PC-9 (cell line): Measurements from ENCODE around the gene TDP2. TPM values are rescaled to one million over a fixed set of nuclear protein-coding genes. Genes with fewer than 3 reads are reported as not detected.

Experiments used
- BruUV-seq: library from RNA; stranded (reverse); fragments of 400-500 nt; replicated peaks from 2 replicates; lab custom pipeline; 2021; lab: Mats Ljungman, UMichigan
- CTCF ChIA-PET: fragments of 300-600 bp; sonication (Branson Sonifier 250); formaldehyde crosslinking; loops from one replicate; lab custom pipeline; 2022; ENCODE audit warnings: antibody characterized with exemption; lab: Charles Lee
- POLR2A ChIA-PET: fragments of 300-600 bp; sonication (Branson Sonifier 250); formaldehyde crosslinking; loops from one replicate; lab custom pipeline; 2022; ENCODE audit warnings: antibody characterized with exemption; ENCODE audit not compliant: unreplicated experiment; lab: Charles Lee
- DNase-seq, 2 experiments: peaks; one replicate each; pipeline versions ENCODE4 v3.0.0 to v3.0.0-alpha.2; 2015 to 2022; ENCODE audit warnings: mixed read lengths in 1 of 2
- H2AFZ ChIP-seq: fragments of 200-600 bp; sonication (generic); 2 replicates; pipeline ENCODE4 v1.8.1; 2017; ENCODE audit warnings: antibody characterized with exemption
- H3F3A ChIP-seq: fragments of 200-600 bp; sonication (generic); 2 replicates; pipeline ENCODE4 v1.8.1; 2017; ENCODE audit warnings: antibody characterized with exemption, mild to moderate bottlenecking, low read depth; ENCODE audit not compliant: insufficient read depth
- H3K27ac ChIP-seq: fragments of 200-600 bp; sonication (generic); 2 replicates; pipeline ENCODE4 v1.6.1; 2016; ENCODE audit warnings: mixed run types
- H3K27me3 ChIP-seq: fragments of 200-600 bp; sonication (generic); 2 replicates; pipeline ENCODE4 v1.6.1; 2016; ENCODE audit warnings: low read depth, mixed run types; ENCODE audit not compliant: insufficient read depth
- H3K36me3 ChIP-seq: fragments of 200-600 bp; sonication (generic); 2 replicates; pipeline ENCODE4 v1.6.1; 2016; ENCODE audit warnings: low read depth, mixed run types
- H3K4me1 ChIP-seq: fragments of 200-600 bp; sonication (generic); replicated peaks from 2 replicates; pipeline ENCODE4 v1.6.1; 2016; ENCODE audit warnings: mixed run types; ENCODE audit not compliant: insufficient read depth
- H3K4me2 ChIP-seq: fragments of 200-600 bp; sonication (generic); 2 replicates; pipeline ENCODE4 v1.6.1; 2017; ENCODE audit warnings: mixed run types
- H3K4me3 ChIP-seq: fragments of 200-600 bp; sonication (generic); 2 replicates; pipeline ENCODE4 v1.6.1; 2016; ENCODE audit warnings: mixed run types
- H3K79me2 ChIP-seq: fragments of 200-600 bp; sonication (generic); 2 replicates; pipeline ENCODE4 v1.6.1; 2017; ENCODE audit warnings: low read depth, mixed run types
- H3K9me2 ChIP-seq: fragments of 200-600 bp; sonication (generic); 2 replicates; pipeline ENCODE4 v1.8.1; 2017; ENCODE audit warnings: mild to moderate bottlenecking; ENCODE audit not compliant: insufficient read depth
- H3K9me3 ChIP-seq: fragments of 200-600 bp; sonication (generic); 2 replicates; pipeline ENCODE4 v1.8.1; 2016; ENCODE audit warnings: low read depth; ENCODE audit not compliant: insufficient read depth
- H4K20me1 ChIP-seq: fragments of 200-600 bp; sonication (generic); 2 replicates; pipeline ENCODE4 v1.8.1; 2017; ENCODE audit not compliant: insufficient read depth
- EZH2 ChIP-seq: fragments of 200-600 bp; sonication (generic); IDR thresholded peaks from 2 replicates; pipeline ENCODE4 v1.8.0; 2017; ENCODE audit warnings: antibody characterized with exemption, low read depth
- intact Hi-C: fragments of 100-400 bp; cut with micrococcal nuclease; formaldehyde crosslinking; loops from one replicate; pipeline ENCODE4 v1.10.0; 2022; ENCODE audit not compliant: unreplicated experiment
- total RNA-seq: library from RNA; stranded (reverse); gene quantifications from 2 replicates; pipeline ENCODE4 v1.2.3, GENCODE V29; 2021
- TF ChIP-seq, protein P1 (sequence below): fragments of 200-600 bp; sonication (generic); conservative IDR thresholded peaks from 2 replicates; pipeline ENCODE4 v1.6.1; 2017; ENCODE audit warnings: mixed run types, antibody characterized with exemption, mild to moderate bottlenecking, moderate library complexity

Gene TDP2
- total RNA-seq, 1 experiment from 2014 or later: 95.8 TPM

DNA sequence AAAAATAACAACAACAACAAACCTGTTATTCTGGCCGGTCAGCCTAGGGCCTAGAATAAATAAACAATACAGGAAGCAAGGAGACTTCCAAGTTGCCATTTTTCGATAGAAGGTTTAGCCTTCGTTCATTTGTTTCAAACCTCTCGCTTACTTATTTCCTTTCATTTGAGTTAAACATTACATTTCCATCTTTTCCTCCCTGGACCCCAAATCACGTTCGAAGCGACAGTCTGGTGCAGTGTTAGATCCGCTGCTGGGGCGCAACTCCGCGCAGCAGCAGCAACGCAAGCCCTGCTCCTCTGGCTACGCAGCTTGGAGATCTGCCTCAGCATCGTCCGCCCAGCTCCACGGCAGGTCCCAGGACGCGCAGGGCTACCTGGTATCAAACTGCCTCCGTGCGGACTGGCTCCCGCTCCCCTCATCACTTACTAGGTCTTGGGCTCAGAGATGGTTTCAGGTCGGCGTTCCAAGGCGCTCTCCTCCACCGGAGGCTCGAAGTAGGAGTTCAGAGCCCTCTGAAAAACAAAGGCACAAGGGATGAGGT is 530 bp downstream of the TDP2 start:
- ChIA-PET POLR2A (interaction anchor here (0.6 to 1.0 kb wide), 3 partner anchors 21 to 152 kb away, joined by 4 read pairs; no protein-coding TSS in a partner anchor), CTCF (no interaction called here)
- intact Hi-C loops: loop anchor here (2.0 kb wide), 2 partner anchors 55 to 77 kb away; no protein-coding TSS in a partner anchor
- TSS peak; percentile 61 for BruUV-seq
- Histone ChIP-seq H4K20me1 (no peaks in the 10 kb centered on the region), H3K4me2 (peak overlapping the region; percentile 97), H3K36me3 (peaks cover 42% of the 10 kb centered on the region), H2AFZ (peak overlapping the region; percentile 92), H3F3A (peaks cover 33% of the 10 kb centered on the region), H3K9me2 (no peaks in the 10 kb centered on the region), H3K27ac (peak overlapping the region; percentile 97), H3K79me2 (peaks cover 72% of the 10 kb centered on the region), H3K4me3 (peak overlapping the region; percentile 98), H3K9me3 (peaks cover 11% of the 10 kb centered on the region), H3K4me1 (peaks cover 45% of the 10 kb centered on the region), H3K27me3 (no peaks in the 10 kb centered on the region)
- DNase-seq: peak in 1 of 2 experiments; percentile 24
- TF ChIP-seq, protein P1, sequence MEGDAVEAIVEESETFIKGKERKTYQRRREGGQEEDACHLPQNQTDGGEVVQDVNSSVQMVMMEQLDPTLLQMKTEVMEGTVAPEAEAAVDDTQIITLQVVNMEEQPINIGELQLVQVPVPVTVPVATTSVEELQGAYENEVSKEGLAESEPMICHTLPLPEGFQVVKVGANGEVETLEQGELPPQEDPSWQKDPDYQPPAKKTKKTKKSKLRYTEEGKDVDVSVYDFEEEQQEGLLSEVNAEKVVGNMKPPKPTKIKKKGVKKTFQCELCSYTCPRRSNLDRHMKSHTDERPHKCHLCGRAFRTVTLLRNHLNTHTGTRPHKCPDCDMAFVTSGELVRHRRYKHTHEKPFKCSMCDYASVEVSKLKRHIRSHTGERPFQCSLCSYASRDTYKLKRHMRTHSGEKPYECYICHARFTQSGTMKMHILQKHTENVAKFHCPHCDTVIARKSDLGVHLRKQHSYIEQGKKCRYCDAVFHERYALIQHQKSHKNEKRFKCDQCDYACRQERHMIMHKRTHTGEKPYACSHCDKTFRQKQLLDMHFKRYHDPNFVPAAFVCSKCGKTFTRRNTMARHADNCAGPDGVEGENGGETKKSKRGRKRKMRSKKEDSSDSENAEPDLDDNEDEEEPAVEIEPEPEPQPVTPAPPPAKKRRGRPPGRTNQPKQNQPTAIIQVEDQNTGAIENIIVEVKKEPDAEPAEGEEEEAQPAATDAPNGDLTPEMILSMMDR: no peak
- no peak for TF ChIP-seq EZH2

DNA sequence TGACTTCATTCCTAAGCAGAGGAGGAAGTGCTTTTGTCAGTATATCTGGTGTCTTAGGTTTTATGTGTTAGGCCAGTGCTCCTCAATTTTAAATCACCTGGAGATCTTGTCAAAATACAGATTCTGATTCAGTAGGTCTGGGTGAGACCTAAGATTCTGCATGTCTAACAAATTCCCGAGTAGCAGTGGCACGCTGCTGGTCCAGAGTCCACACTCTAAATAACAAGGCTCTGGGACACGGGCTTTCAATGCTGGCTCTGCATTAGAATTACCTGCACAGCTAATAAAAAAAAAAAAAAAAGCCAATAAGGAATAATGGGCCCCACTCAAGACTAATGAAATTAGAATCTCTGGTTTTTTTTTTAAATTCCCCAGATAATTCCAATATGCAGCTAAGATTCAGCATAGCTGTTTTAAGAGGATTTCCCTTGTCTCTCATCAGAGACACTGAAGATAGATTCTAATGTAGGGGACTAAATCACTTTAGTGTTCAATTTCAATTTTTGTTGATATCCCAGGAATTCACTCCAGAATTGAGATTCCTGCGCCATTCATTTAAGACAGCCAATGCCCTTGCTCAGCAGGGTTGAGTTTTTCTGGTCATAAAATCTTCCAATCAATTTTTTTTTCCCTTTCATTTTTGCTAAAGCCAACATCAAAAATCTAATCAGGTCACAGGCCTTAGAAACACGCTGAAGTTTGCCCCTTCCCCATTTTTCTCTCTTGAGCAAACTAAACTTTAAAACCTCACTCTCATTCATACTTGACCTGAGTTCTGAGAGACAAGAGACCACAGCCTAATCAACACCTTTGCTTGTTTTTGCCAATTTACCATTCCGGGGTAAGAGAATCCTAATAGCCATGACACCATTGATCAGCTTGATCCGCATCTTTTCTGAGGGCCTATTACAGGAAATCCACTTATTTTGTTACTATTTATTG is 2.4 kb downstream of the TDP2 start:
- Histone ChIP-seq H3F3A (peaks cover 52% of the 10 kb centered on the region), H3K79me2 (peaks cover 80% of the 10 kb centered on the region), H3K4me3 (peak overlapping the region; percentile 98; the same call in 1 of the 2 replicates), H3K36me3 (peaks cover 43% of the 10 kb centered on the region), H3K4me1 (peaks cover 64% of the 10 kb centered on the region), H3K27me3 (no peaks in the 10 kb centered on the region), H3K9me2 (no peaks in the 10 kb centered on the region), H3K27ac (peak overlapping the region; percentile 97; the same call in 1 of the 2 replicates), H2AFZ (no peak overlapping the region), H3K9me3 (no peaks in the 10 kb centered on the region), H3K4me2 (peak overlapping the region; percentile 97), H4K20me1 (no peaks in the 10 kb centered on the region)
- no peak for DNase-seq
- TF ChIP-seq, protein P1: no peak
- no peak for TF ChIP-seq EZH2
- ChIA-PET CTCF (no interaction called here), POLR2A (interaction anchor here (0.5 kb wide), 1 partner anchor 349 kb away, joined by 11 read pairs; no protein-coding TSS in a partner anchor)
- intact Hi-C loops: no loop called here
- BruUV-seq: no TSS peak

DNA sequence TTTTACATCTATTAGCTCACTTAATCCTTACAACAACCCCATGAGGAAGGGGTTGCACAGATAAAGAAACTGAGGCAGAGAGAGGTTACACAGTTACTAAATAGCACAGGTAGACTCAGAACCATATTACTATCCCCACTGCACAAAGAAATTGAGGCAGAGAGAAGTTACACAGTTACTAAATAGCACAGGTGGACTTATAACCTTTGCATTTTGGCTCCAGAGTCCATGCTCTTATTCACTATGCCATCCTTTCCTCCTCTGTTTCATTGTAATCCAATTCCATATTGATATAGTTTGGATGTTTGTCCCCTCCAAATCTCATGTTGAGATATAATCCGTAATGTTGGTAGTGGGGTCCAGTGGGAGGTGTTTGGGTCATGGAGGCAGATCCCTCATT is 3.5 kb downstream of the TDP2 start:
- DNase-seq: no peak
- H3K27me3 ChIP-seq: no peaks in the 10 kb centered on the region
- H3F3A ChIP-seq: peaks cover 56% of the 10 kb centered on the region
- peak overlapping the region; percentile 13; the same call in 1 of the 2 replicates for H3K27ac ChIP-seq
- TF ChIP-seq EZH2: no peak
- TF ChIP-seq, protein P1: no peak
- intact Hi-C loops: no loop called here
- peaks cover 46% of the 10 kb centered on the region for H3K36me3 ChIP-seq
- no peak overlapping the region for H2AFZ ChIP-seq
- peaks cover 73% of the 10 kb centered on the region for H3K79me2 ChIP-seq
- CTCF ChIA-PET: no interaction called here
- no TSS peak for BruUV-seq
- H3K9me2 ChIP-seq: no peaks in the 10 kb centered on the region
- H3K4me2 ChIP-seq: peak overlapping the region; percentile 7; the same call in 1 of the 2 replicates
- POLR2A ChIA-PET: interaction anchor here (0.6 kb wide), 1 partner anchor 394 kb away, joined by 3 read pairs; no protein-coding TSS in a partner anchor
- H4K20me1 ChIP-seq: no peaks in the 10 kb centered on the region
- H3K9me3 ChIP-seq: no peaks in the 10 kb centered on the region
- H3K4me3 ChIP-seq: no peak overlapping the region
- peaks cover 68% of the 10 kb centered on the region for H3K4me1 ChIP-seq
